ENCODE results near the gene KRT32.

GRCh38 chr17:41415833-41416335 is 51.3 kb downstream of the KRT32 start:
- TF ChIP-seq CTCF (optimal IDR thresholded peaks at IDR 0.05 in 1 of 3, IDR thresholded peaks at IDR 0.05 in 1 of 3, conservative IDR thresholded peaks at IDR 0.05 in 1 of 3; ENCODE audit: extremely low read depth in 1 of 3, insufficient read depth in 2 of 3, low read length in 3 of 3) (no peak), EZH2 (IDR thresholded peaks at IDR 0.05; ENCODE audit: low read length) (no peak)

Measured in keratinocyte (primary cell).